HG02938 (cell line): ENCODE measurements around the gene NAA80.
"Not testable (repeated sequence)": the region's sequence is repeated elsewhere in the genome, so short reads cannot be mapped to it uniquely, and the experiment has no call there.

Source experiments
- ATAC-seq: cut with Tn5 transposase; IDR thresholded peaks from one replicate; pipeline ENCODE4 v1.9.1; 2021; ENCODE audit warnings: mild to moderate bottlenecking, moderate library complexity; ENCODE audit not compliant: unreplicated experiment

NAA80 gene

DNA sequence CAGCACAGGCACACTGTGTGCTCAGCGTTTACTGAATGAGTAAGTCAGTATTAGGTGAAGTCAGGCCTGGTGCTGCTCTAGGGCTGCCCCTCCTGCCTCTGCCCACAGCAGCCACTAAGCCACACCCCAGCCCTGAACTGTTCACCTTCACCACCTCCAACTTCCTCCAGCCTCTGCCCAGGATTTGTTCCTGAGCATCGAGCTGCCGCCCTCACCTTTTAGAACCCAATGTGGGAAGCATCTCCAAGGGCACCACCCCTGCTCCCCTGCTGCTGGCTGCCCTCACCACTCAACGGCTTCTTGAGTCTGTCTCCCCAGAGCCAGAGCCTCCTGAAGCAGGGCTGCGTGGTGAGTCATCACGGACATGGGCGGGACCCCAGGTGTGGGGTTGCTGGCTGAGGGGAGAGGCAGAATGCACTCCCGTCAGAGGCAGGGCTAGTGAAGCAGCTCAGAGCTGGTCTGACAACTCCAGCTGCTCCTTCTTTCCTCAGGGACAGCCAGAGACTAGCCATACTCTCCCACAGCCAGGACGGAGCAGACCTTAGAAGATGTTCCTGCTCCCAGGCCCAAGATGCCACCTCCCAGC, 17.5 kb upstream of the NAA80 start:
- ATAC-seq = no peak

DNA sequence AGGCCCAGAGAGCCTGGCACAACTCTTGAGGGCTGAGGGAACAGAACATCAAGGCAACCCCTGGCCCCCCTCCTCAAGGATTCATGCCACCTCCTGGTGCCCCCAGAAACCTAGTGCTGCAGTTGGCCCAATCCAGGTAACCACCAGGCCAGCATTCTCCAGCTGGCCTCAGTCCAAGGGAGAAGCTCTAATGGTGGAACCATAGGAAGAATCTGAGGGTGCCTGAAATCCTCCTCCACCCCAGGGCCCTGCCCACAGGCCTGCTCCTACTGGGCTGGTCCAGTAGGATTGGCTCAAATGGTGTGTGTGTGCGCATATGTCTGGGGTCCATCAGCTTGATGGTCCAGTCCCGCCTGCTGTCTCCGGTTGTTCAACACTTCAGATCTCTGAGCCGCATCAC, 15.6 kb upstream of the NAA80 start:
- ATAC-seq = no peak

DNA sequence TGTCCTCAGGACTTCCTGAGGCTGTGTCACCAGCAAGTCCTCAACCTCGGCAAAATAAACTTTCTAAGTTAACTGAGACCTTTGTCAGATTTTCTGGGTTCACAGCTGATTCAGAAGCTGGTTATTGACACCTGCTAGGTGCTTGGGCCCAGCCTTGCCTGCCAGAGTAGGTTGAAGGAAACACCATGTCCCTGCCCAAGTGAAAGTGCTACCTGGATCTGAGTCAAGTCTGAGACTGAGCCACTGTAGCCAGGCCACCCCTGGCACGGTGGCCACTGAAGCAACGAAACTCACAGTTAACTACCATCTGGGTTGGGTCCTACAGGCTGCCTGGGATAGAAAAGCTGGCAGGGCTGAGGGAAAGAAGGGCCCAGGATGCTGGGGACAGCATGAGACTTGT, 15.1 kb upstream of the NAA80 start:
- no peak for ATAC-seq

DNA sequence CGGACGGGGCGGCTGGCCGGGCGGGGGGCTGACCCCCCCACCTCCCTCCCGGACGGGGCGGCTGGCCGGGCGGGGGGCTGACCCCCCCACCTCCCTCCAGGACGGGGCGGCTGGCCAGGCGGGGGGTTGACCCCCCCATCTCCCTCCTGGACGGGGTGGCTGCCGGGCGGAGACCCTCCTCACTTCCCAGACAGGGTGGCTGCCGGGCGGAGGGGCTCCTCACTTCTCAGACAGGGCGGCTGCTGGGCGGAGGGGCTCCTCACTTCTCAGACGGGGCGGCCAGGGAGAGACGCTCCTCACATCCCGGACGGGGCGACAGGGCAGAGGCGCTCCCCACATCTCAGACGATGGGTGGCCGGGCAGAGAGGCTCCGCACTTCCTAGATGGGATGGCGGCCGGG, 12.8 kb upstream of the NAA80 start:
- ATAC-seq = not testable (repeated sequence)

DNA sequence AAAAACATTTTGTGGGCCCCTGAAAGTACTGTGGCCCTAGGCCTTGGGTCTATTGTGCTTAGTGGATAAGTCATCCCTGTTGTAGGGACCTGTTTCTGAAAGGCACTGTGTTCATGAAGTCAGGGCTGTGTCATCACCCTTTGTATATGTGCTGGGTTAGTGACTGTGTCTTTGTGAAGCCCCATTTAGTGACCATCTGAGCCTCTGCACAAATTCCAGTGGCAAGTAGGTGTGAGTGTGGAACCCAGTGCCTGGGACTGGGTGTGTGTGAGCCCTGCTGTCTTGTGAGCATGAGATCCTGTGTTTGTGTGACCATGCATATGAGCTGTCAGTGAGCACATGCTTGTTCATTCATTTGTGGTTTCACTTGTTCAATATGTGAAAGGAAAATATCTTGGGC, 5.4 kb upstream of the NAA80 start:
- ATAC-seq = no peak

DNA sequence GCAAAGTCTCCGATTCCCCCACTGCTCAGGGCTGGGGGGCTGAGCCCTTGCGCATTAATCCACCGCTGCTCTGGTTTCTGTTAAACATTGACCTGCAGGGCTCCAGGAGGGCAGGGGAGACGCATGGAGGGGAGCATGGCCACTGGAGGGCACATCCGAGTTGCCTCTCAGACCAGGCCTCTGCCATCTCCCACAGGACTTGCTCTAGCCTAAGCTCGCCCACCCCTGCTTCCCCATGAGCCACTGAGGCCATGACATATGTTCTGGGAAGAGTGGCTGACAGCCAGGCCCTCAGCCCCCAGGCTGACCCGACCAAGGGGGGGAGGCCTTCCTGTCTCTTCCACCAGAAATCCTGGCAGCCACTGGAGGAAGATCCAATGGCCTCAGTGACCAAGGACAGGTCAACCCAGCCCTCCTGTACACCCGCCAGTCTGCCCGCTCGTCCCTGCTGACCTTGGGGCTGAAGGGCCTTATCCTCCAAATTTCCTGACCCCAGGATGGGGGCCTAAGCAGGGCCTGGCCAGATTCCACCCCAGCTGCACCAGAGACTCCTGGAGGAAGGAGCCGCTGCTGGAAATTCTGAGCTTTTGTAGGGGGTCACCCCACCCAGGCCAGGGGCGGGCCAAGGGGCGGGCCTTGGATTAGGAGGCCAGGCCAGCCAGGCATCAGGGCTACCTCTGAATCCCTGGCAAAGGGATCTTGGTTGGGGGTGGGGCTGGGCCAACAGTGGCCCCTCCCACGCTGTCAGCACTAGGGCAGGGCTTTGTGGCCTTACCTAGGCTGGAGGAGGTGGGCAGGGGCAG, 4.0 kb upstream of the NAA80 start, which contains the start of gene HYAL1:
HYAL1 (minus strand) TSS at position 562 of the 803 bp plus-strand sequence. CDS start 618 bp downstream, outside the sequence.
- ATAC-seq = no peak

DNA sequence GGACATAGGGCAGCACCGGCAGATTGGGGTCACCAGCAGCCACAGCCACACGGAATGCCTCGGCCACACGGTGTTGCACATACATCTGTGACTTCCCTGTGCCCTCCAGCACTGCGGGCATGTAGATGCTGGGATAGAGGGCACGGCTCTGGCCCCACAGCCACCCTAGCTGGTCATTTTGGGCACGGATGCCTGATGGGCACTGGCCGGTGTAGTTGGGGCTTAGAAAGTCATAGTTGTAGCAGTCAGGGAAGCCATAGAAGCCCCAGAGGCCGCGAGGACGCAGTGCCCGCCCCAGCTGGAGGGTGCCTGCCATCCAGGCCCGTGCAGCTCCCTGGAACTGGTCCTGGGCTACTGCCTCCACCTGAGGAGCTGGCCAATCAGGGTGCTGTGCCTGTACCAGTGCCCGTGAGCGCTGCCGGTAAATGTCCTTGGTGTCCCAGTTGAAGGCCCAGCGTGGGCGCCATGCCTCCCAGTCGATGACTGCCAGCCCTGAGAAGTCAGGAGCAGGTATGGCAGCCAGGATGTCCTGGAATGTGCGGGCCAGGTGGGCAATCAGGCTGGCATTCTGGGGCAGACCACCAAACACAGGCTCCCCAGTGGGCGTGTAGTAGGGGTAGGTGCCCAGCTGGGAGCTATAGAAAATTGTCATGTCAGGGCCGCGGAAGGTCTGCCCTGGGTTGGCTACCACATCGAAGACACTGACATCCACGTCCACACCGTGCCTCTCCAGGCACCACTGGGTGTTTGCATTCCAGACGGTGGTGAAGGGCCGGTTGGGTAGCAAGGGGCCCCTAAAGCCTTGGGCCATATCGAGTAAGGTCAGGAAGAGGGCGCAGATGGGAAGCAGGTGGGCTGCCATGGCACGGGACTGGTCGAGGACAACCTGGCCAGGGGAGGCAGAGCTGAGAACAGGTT, 3.1 kb upstream of the NAA80 start:
- no peak for ATAC-seq

DNA sequence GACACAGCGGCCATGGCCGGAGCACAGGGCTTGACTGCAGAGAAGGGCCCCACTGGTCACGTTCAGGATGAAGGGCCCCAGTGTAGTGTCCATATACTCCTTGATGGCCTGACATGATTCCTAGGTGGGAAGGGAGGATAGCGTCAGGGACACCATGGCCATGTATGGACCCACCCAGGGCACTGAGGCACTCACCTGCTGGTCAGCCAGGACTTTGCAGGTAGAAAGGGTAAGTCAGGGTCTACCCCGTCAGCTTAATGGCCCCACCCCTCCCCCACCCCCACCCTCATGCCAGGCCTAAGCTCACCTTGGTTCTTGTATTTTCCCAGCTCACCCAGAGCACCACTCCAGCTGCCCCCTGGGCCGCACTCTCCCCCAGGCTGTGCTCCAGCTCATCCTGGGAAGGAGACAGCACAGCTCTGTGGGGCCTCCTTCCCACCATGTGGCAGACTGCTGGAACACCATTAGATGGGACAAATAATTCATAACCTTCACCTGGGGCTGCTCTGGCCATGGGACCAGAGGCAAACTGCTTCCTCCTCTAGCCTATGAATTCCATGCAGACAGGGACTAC, 1.6 kb upstream of the NAA80 start:
- ATAC-seq = no peak

DNA sequence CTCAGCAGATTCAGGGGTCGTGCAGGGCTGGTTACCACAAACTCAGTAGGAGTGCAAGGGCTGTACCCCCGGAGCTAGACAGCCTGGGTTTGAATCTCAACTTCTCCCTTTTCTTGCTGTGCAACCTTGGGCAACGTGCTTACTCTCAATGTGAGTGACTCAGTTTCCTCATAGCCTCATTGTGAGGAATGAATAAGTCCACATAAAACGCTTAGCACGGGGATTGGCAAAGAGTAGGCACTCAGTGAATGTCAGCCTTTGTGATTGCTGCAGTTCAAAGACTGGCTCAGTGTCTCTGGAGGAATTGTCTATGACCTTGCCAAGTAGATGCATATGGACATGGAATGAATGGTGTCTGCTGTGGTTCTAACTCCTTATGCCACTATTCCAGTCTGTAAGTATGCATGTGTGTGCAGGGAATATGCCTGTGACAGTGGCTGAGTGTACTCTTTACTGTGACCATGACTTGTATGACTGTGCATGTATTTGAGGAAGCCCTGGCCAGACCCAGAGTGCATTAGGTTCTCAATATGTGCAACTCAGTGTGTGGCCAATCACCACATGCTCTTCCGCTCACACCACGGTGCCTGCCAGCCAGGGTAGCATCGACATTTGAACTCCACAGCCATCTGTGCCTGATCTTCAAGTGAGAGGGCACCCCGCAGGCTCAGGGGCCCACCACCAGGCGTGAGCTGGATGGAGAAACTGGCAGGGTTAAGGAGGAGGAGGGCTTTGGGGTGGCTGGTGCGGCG, 900 bp upstream of the NAA80 start:
- ATAC-seq = no peak

DNA sequence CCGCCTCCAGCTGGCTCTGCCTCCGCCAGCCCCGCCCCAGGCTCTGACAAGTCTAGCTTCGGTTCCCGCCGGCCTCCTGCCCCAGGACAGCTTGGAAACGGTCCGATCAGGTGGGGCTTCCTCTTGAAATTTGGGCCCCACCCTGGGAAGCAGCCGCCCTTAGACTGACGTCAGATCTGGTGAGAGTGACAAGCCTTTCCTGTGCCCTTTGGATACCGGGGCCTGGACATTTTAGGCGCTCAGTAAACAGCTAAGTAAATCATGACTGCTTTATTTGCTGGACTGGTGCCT, 378 bp upstream of the NAA80 start:
- ATAC-seq = no peak

DNA sequence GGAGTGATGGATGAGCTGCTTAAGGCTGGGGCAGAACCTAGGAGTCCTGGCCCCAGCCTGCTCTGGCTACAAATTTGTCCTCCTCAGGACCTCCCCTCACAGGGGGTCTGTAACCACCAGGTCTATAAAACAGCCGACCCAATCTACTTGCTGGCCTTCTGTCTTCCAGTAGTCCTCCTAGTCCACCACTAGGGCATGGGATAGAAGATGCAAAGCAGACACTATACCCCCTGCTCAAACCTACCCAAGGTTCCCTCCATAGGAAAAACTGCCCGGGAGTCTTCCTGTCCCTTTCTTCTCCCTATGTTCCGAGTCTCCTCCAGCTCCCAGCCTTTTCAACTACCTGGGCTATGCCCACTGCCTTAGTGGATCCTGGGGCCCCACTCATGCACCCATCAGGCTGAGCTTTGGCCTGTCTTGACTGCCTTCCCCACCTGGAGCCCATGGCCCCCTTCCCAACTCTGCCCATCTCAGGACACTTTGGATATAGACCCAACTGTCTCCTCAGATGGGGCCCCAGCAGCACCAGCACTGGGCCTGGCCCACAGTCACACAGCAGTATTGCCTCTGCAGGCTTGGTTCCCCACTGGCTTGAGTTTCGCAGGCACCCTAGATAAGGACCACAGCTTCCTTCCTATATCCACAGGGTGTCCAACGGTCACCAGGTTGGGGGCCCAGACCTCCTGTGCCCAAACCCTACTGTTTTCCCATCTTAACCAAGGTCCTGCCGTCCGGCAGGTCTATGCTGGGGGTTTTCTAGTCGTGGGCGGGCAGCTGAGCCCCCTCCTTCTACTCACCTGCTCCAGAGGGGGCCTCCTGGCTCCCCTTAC, 1.1 kb downstream of the NAA80 start:
- ATAC-seq = no peak

DNA sequence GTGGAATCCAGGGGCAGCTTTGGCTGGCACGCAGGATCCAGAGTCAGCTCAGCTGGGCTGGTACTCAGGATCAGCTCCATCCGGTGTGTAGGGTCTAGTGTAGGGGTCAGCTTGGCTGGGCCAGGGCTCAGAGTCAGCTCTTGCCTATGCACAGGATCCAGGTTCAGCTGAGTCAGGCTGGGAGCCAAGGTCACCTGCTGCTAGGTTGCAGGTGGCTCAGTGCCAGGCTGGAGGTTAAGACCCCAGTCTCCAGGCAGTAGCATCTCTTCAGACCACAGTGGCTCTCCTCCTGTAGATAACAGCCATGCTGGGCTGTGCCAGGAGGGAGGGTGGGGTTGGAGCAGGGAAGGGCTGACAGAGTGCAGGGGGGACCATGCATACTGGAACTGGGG, 1.8 kb downstream of the NAA80 start:
- ATAC-seq = no peak

DNA sequence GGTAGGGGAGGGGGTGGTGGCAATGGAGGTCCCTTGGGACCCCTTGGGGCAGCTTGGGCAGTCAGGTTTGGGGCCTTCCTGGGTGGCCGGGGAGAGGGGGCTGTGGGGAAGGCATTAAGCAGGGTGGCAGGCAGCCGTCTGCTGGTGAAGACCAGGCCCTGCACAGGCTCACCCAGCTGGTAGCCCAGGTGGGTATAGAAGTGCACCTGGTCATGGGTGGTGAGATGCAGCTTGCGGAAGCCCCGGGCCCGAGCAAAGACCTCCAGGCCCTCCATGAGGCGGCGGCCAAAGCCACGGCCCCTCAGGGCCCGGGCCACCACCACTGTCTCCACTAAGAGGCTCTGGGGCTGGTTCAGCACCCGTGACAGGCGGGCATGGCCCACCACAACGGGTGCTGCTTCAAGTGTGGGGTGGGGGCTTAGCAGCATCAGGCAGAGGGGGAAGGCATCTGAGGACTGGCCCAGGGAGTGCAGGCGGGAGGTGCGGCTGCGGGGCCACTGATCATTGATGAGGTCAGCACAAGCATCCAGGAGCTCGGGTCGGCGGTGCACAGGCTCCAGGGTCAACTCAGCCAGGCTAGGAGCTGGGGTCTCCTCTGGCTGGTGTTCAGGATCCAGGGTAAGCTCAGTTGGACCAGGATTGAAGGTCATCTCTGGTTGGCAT, 2.4 kb downstream of the NAA80 start:
- ATAC-seq = no peak

DNA sequence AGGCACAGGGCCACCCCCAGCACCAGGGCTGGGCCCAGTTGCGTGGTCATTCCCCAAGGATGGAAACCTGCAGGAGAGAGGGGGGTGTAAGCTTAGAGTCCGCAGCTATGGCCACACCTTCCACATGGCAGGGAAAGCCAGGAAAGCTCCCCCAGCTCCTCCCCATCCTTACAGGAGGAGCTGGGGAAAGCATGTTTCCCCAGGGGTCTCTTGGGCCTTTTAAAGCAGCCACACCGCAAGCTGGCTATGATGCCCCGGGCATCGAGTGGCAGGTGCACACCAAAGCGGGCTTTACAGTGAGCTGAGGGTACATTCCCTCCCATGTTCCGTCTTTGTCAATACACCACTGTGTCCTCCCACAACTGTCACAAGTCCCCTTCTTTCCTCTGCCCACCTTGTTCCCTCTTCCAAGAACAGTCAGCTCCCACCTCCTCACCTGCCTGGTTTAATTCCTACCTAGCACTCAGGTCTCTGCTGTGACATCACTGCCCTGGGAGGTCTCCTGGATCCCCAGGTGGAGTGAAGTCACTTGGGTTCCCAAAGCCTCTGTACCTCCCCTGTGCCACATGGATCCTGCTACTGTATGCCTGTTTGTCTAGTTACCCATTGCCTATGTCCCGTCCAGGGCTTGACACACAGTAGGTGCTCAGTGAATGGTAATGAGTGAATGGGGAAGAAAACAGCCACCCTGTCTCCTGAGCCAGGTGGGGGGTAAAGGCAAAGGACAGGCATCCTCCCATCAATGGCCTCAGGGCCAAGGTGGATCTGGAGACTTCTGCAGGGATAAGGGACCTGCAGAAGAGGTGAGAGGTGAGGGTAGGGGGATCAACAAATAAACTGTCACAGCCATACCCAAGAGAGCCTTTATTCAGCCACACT, 3.4 kb downstream of the NAA80 start:
- no peak for ATAC-seq

DNA sequence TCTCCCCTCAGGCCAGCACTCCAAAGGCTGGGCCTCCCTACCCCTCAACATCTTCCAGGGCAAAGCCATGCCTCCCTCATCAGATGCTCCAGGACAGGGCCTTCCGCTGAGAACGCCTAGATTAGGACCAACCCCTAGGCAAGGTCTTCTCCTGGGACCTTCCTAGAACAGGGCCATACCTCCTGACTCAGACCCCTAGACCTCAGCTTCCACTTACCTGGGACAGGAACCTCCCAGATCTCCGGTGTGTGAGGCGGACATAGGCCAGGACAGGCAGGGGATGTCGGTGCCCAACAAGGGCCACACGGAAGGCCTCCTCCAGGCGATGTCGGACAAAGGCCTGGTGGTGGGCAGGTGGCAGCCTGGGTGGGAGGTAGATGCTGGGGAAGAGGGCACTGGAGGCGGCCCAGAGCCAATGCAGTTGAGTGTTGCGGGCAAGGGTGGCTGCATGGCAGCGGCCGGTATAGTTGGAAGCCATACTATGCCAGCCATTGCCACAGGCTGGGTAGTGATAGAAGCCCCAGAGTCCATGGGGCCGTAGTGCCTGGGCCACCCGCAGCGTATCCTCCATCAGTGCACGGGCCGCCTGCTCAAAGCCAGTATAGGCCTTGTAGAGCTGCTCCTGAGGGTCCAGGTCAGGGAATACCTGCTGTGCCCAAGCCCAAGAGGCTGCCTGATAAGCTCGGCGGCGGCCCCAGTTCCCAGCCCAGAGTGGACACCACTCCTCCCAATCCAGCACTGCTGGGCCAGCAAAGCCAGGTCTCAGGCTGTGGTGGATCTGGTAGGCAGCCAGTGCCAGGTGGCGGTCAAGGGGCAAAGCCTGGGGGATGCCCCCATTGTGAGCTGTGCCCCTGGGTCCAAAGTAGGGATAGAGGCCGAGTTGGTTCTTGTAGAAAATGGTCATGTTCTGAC, 4.5 kb downstream of the NAA80 start:
- no peak for ATAC-seq

DNA sequence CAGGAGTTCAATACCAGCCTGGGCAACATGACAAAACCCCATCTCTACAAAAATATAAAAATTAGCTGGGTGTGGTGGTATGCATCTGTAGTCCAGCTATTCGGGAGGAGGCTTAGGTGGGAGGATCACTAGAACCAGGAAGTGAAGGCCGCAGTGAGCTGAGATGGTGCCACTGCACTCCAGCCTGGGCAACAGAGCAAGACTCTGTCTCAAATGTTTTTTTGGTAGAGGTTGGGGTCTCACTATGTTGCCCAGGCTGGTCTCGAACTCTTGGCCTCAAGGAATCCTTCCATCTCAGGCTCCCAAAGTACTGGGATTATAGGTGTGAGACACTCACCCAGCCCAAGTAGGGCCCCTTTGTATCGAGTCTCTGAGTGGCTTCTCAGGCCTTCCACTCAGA, 5.1 kb downstream of the NAA80 start:
- no peak for ATAC-seq

DNA sequence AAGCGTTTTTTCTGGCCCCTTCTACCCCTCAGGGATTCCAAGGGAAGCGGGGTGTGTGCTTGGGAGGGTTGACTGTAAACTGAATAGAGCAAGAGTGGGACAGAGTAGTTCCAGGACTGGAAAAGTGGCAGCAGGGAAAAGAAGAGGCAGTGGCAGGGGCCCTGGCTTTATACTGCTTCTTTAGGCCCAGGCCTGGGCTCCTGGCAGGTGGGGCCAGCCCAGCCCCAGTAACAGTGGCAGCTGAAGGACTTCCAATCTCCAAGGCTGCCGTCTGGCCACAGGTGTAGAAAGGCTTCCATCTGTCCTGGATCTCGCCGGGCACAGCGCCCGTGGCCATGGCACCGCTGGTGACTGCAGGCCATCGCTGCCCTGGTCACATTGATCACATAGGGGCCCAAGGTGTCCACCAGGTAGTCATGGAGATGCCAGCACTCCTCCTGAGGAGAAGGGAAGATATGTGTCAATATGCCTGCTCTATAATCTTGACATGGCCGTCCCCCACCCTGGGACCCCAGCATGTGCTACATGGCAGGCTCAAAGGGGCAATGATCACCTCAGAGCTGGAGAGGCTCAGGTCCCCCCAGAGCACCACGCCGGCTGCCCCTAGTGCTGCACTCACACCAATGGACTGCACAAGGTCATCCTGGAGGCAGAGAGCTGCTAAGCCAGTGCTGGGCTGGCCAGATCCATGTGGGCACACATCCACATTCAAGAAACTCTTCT, 6.0 kb downstream of the NAA80 start:
- no peak for ATAC-seq
